Ovary (tissue), 3 donors: ENCODE measurements around the gene PAX9.

Experiments used
- CTCF ChIP-seq, 3 donors: fragments of 450-650 bp in 2 of 3; fragments of 200-600 bp in 1 of 3; IDR thresholded peaks; one replicate each; pipeline versions ENCODE4 v1.5.1 to v1.8.0; 2016 to 2022; ENCODE audit warnings: antibody characterized with exemption in 3 of 3, mild to moderate bottlenecking in 1 of 3
- EP300 ChIP-seq: sonication (generic); formaldehyde crosslinking; IDR thresholded peaks from one replicate; pipeline ENCODE4 v1.6.1; 2017; ENCODE audit warnings: antibody characterized with exemption
- POLR2A ChIP-seq: fragments of 450-650 bp; IDR thresholded peaks from one replicate; pipeline ENCODE4 v1.6.1; 2017; ENCODE audit warnings: antibody characterized with exemption, mild to moderate bottlenecking, moderate library complexity
- donor health status: DM: no; HTN: no; CAD: no.

DNA sequence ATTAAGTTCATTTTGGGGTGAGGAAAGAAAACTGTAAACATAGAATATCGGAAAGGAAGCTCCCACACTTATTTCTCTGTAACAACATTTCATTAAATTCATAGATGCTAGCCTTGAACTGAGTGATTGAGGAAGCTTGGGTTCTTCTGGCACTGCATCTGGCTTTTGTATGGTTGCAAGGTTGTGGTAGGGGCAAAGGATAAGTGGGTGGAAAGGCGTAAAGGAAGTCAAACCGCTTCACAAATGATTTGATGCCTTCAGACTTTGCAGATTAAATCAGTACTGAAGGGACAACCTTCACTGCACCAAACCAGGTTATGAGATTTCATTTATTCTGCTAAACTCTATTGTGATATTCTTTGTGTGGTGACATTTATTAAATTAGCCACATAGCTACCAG lies 28.1 kb upstream of the PAX9 start:
- no peak for TF ChIP-seq CTCF (IDR thresholded peaks at IDR 0.05)
- TF ChIP-seq EP300, result no peak
- no peak for TF ChIP-seq POLR2A
